Stimulated activated CD8-positive, alpha-beta memory T cell treated with anti-CD3 and anti-CD28 coated beads, Interleukin-7, amount 100 ng/mL, for 4 hours (primary cell): Measurements from ENCODE around the gene FAM3B.
"Not testable (repeated sequence)": the region's sequence is repeated elsewhere in the genome, so short reads cannot be mapped to it uniquely, and the experiment has no call there.

Experiments
- DNase-seq, 2 donors: peaks; one replicate each; pipeline ENCODE4 v3.0.0-alpha.2; 2020; ENCODE audit warnings: low read depth in 2 of 2

Gene FAM3B

GRCh38 chr21:41316200-41317062 lies at the start of gene FAM3B:
Gene FAM3B (plus strand): TSS chr21:41316801. CDS start chr21:41316880, 79 bp downstream.
- DNase-seq: no peak

- DNase-seq: no peak
Measured at GRCh38 chr21:41267346-41267745, 49.3 kb upstream of the FAM3B start.

GRCh38 chr21:41269535-41269934 lies 47.1 kb upstream of the FAM3B start:
- DNase-seq: no peak

GRCh38 chr21:41277196-41277595 lies 39.4 kb upstream of the FAM3B start:
- no peak for DNase-seq

- no peak for DNase-seq
Measured at GRCh38 chr21:41277846-41278245, 38.8 kb upstream of the FAM3B start.

- no peak for DNase-seq
Measured at GRCh38 chr21:41280115-41280919, 36.3 kb upstream of the FAM3B start.

- no peak for DNase-seq
Measured at GRCh38 chr21:41282412-41282811, 34.2 kb upstream of the FAM3B start.

GRCh38 chr21:41283211-41283818 lies 33.3 kb upstream of the FAM3B start:
- DNase-seq: peak in 1 of 2 donors; percentile 19

- DNase-seq: no peak
Measured at GRCh38 chr21:41289431-41289830, 27.2 kb upstream of the FAM3B start.

GRCh38 chr21:41290106-41290799 lies 26.3 kb upstream of the FAM3B start:
- no peak for DNase-seq

- DNase-seq: no peak
Measured at GRCh38 chr21:41294548-41295231, 21.9 kb upstream of the FAM3B start.

GRCh38 chr21:41295721-41296254 lies 20.8 kb upstream of the FAM3B start:
- no peak for DNase-seq

GRCh38 chr21:41302976-41303375 lies 13.6 kb upstream of the FAM3B start:
- no peak for DNase-seq

GRCh38 chr21:41304068-41304720 lies 12.4 kb upstream of the FAM3B start:
- no peak for DNase-seq

- no peak for DNase-seq
Measured at GRCh38 chr21:41307219-41307618, 9.4 kb upstream of the FAM3B start.

GRCh38 chr21:41313285-41314164 lies 3.1 kb upstream of the FAM3B start:
- DNase-seq: not testable (repeated sequence)

GRCh38 chr21:41315726-41316125 lies 875 bp upstream of the FAM3B start:
- no peak for DNase-seq

- DNase-seq: no peak
Measured at GRCh38 chr21:41317063-41317392, 427 bp downstream of the FAM3B start.

GRCh38 chr21:41317458-41317857 lies 857 bp downstream of the FAM3B start:
- no peak for DNase-seq

GRCh38 chr21:41318218-41318617 lies 1.6 kb downstream of the FAM3B start:
- DNase-seq: no peak
